HUES64 (cell line): ENCODE data around the gene CD83.

Experiments used
- H3K27ac ChIP-seq: 2 replicates; pipeline ENCODE4 v1.7.0; 2013; ENCODE audit warnings: low read depth, low read length, inconsistent platforms
- H3K27me3 ChIP-seq: 2 replicates; pipeline ENCODE4 v1.6.1; 2013; ENCODE audit warnings: mild to moderate bottlenecking, low read length; ENCODE audit not compliant: insufficient read depth
- H3K36me3 ChIP-seq: 2 replicates; pipeline ENCODE4 v1.6.1; 2013; ENCODE audit warnings: mild to moderate bottlenecking, low read length; ENCODE audit not compliant: insufficient read depth
- H3K4me1 ChIP-seq: 2 replicates; pipeline ENCODE4 v1.6.1; 2013; ENCODE audit warnings: mild to moderate bottlenecking, low read length, moderate library complexity; ENCODE audit not compliant: insufficient read depth
- H3K4me3 ChIP-seq: 2 replicates; pipeline ENCODE4 v1.5.1; 2013; ENCODE audit warnings: mild to moderate bottlenecking, low read length, moderate library complexity
- H3K9ac ChIP-seq: 2 replicates; pipeline ENCODE4 v1.6.1; 2013; ENCODE audit warnings: mild to moderate bottlenecking, low read depth, low read length
- H3K9me3 ChIP-seq: 2 replicates; pipeline ENCODE4 v1.6.1; 2013; ENCODE audit warnings: low read depth, low read length; ENCODE audit not compliant: insufficient read depth
- WGBS: fragments of 150-250, 120-280 bp; methylation state at CpG from one replicate; pipeline ENCODE4 v1.1.7; 2013; ENCODE audit warnings: missing lambda C conversion rate; 5-methylcytosine and 5-hydroxymethylcytosine counted together

Gene CD83

DNA sequence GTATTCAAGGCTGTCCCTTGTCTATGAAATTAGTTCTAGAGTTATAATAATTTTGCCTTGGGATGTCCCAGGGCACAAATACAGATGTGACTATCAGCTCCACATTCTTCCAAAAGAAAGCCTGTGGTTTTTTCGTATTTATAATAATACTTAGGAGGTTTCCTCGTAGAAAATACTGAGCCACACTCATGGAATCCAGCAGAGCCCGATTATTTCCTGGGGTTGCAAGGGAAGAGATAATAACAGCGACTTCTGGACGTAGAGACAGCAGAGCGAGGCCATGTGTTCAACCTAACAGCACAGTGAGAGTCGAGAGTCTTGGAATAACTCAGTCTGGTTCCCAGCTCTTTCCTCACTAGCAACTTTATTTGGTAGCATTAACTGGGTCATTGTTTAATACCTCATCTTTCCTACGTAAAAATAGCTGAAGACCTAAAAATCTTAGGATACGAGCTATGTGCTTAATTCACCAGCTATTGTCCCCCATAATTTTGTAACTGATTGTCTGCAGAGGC is 21.2 kb downstream of the CD83 start:
- WGBS, result 94% methylated on average over 9 of the region's 9 CpGs
- H3K27ac ChIP-seq, result no peak overlapping the region
- peaks cover 14% of the 10 kb centered on the region; the same call in 1 of the 2 replicates for H3K4me1 ChIP-seq

DNA sequence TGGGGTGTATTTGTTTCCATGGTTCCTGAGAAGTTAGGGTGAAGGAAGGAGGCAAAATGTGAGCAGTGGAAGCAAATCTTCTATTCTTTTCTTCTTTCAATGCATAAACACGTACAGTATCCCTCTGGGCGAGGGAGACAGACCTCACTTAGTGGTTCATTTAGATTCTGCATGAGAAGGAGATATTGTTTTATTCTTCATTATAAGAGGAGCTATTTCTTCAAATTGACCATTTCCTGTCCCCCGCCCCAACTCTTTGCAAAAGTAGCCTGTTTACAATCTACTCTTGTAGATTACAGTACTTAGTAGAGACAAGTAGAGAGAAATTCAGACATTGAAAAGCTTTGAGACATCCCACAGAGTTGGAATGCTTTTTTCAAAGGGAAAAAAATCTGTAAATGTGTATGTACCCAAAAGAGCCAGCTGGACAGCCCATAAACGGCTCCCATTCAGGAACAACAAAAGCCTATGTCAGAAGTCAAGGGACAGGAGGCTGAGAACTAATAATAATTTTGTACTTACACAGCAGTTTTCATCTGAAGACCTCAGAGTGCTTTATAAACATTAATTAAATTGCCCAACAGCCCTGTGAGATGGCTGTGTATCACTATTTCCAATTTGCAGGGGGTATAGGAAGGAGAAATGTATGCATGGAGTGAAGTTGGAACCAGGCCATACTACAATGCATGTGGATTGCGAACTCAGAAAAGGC is 23.9 kb downstream of the CD83 start:
- Histone ChIP-seq H3K27ac (no peak overlapping the region), H3K9me3 (no peaks in the 10 kb centered on the region), H3K27me3 (no peaks in the 10 kb centered on the region), H3K9ac (no peak overlapping the region), H3K4me1 (peaks cover 14% of the 10 kb centered on the region), H3K36me3 (no peaks in the 10 kb centered on the region), H3K4me3 (no peak overlapping the region)
- 87% methylated on average over 4 of the region's 5 CpGs for WGBS

More for the DNA sequence above, 21.2 kb downstream of the CD83 start:
- Histone ChIP-seq H3K27me3 (no peaks in the 10 kb centered on the region), H3K9me3 (no peaks in the 10 kb centered on the region), H3K9ac (no peak overlapping the region), H3K36me3 (no peaks in the 10 kb centered on the region), H3K4me3 (no peak overlapping the region)

DNA sequence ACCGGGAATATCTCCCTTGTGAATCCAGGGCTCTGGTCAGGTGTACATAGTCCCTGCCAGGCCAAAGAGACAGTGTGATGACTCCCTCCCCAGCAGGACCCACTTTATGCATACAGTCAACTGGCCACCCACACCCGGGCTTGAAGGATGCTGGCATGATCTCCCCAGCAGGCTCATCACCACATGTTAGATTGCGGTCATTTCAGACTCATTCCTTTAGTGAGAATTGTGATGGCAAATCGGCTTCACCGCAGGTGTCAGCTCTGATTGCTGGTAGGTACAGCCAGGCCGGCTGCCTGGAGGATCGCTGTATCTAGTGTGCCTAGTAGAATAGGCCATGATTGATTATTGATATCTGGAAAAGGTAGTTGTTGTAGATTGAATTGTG is 24.5 kb downstream of the CD83 start:
- H3K4me3 ChIP-seq, result no peak overlapping the region
- H3K4me1 ChIP-seq, result peaks cover 14% of the 10 kb centered on the region
- no peaks in the 10 kb centered on the region for H3K9me3 ChIP-seq
- no peaks in the 10 kb centered on the region for H3K27me3 ChIP-seq
- WGBS, result 83% methylated on average over 7 of the region's 7 CpGs
- no peaks in the 10 kb centered on the region for H3K36me3 ChIP-seq
- no peak overlapping the region for H3K9ac ChIP-seq
- H3K27ac ChIP-seq, result no peak overlapping the region

DNA sequence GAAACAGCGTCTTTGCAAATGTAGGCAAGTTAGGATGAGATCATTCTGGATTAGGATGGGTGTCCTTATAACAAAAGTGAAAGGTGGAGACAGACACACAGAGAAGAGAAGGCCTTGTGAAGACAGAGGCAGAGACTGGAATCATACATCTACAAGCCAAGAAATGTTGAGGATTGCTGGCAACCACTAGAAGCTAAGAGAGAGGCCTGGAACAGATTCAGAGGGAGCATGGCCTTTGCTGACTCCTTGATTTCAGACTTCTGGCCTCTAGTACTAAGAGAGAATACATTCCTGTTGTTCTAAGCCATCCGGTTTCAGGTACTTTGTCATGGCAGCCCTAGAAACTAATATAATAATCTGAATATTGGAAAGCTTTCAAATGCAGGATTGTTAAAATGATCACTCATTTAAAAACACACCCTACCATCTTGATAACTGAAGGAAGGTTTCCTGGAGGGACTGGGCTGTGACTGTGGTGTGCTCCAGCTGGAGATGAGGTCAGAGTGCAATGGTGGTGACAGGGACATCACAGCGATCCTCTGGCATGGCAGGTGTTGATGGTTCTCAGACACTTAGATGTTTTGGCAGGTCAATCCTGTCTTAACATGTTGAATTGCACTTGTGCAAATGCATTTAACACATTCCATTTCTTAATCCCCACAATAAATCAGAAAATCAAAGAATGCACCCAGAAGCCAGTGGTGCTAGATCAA is 25.1 kb downstream of the CD83 start:
- no peak overlapping the region for H3K4me3 ChIP-seq
- 95% methylated on average over 2 of the region's 3 CpGs for WGBS
- H3K27me3 ChIP-seq, result no peaks in the 10 kb centered on the region
- H3K27ac ChIP-seq, result no peak overlapping the region
- H3K36me3 ChIP-seq, result no peaks in the 10 kb centered on the region
- no peaks in the 10 kb centered on the region for H3K9me3 ChIP-seq
- no peak overlapping the region for H3K9ac ChIP-seq
- H3K4me1 ChIP-seq, result peaks cover 14% of the 10 kb centered on the region

DNA sequence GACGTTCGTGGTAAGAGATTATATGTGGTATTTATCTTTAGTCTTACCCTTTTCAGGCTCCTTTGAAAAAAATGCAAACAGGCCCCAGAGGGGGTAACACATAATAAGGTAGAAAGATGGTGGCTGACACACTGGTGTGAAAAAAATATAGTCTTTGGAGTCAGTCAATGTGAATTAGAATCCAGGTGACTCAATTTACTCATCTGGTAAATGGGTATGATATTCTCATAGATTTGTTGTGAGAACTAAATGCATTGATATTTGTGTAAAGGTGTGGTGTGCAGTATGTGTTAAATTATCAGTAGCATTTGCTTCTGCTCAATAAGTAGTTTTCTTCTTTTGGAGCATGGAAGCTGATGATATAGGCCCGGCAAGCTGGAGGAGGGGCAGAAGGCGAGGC is 25.7 kb downstream of the CD83 start:
- WGBS, result 92% methylated on average over 4 of the region's 4 CpGs
- Histone ChIP-seq H3K27ac (no peak overlapping the region), H3K9me3 (no peaks in the 10 kb centered on the region), H3K27me3 (no peaks in the 10 kb centered on the region), H3K36me3 (no peaks in the 10 kb centered on the region), H3K9ac (no peak overlapping the region), H3K4me3 (no peak overlapping the region), H3K4me1 (peaks cover 14% of the 10 kb centered on the region)

DNA sequence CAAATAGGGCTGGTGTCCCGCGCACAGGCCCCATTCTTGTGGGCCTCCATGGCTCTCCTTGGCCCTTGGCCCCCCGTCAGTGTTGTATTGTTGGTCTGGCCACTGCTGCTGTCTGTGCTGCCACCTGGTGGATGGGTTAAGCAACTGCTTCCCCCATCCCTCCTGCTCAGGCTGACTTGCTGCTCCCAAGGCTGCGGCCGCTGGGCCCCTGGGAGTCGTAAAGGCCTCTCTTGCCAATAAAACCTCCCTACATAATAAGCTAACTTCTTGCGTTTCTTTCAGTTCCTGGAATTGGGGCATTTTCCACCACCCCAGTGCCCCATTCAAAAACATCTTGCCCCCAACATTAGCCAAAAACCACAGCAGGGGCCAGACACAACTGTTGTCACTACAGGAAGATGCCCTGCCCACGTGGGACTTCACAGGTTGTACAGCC is 27.1 kb downstream of the CD83 start:
- Histone ChIP-seq H3K9me3 (no peaks in the 10 kb centered on the region), H3K9ac (no peak overlapping the region), H3K27ac (no peak overlapping the region), H3K27me3 (no peaks in the 10 kb centered on the region), H3K36me3 (no peaks in the 10 kb centered on the region), H3K4me3 (no peak overlapping the region), H3K4me1 (peaks cover 14% of the 10 kb centered on the region)
- WGBS, result 48% methylated on average over 8 of the region's 8 CpGs

DNA sequence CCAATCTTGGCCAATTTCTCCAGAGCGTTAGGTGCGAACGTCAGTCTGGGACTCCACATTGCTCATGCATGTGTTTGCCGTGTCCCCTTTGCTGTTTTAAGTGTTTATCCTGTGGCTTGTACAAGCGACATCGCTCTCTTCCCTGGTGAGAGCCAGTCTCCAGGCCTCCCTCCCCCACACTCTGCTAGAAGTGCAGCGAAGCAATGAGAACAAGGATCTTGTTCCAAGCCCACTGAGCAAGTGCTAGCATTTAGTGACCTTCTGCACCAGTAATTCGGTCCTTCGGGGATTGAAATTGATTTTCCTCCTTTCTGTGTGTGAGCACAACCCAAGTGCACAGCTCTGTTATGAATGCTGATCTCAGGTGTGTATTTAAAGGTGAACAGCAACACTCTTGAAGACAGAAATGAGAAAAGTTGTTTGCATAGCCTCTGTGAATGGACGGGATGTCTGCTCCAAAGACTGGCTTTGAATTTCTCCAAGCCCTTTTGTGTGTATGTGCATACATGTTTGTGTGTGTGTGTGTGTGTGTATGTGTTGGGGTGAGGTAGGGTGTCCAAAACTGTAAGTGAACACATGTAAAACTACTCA is 29.0 kb downstream of the CD83 start:
- Histone ChIP-seq H3K4me3 (no peak overlapping the region), H3K9ac (no peak overlapping the region), H3K4me1 (peaks cover 8% of the 10 kb centered on the region), H3K27me3 (no peaks in the 10 kb centered on the region), H3K27ac (no peak overlapping the region), H3K36me3 (no peaks in the 10 kb centered on the region), H3K9me3 (no peaks in the 10 kb centered on the region)
- WGBS, result 90% methylated on average over 10 of the region's 10 CpGs

DNA sequence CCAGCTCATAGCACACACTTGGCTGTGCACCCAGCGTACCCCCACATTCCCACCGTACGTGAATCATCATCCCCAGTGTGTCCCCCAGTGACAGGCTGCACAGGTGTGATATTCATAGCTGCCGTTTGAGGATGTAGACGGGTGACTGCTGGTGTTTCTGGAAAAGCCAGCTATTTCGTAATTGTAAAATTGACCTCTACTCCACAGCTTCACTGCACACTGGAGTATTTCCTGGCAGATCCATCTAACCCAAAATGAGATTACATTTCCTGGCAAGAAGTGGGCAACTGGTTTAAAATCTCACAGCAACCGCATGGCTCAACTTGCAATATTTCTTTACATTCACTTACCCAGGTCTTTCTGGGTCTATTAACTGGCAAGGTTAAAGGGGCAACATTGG is 30.3 kb downstream of the CD83 start:
- no peak overlapping the region for H3K9ac ChIP-seq
- H3K27me3 ChIP-seq, result no peaks in the 10 kb centered on the region
- no peaks in the 10 kb centered on the region for H3K36me3 ChIP-seq
- no peaks in the 10 kb centered on the region for H3K9me3 ChIP-seq
- no peak overlapping the region for H3K27ac ChIP-seq
- H3K4me3 ChIP-seq, result no peak overlapping the region
- 93% methylated on average over 7 of the region's 7 CpGs for WGBS
- no peaks in the 10 kb centered on the region; the same call in 1 of the 2 replicates for H3K4me1 ChIP-seq

DNA sequence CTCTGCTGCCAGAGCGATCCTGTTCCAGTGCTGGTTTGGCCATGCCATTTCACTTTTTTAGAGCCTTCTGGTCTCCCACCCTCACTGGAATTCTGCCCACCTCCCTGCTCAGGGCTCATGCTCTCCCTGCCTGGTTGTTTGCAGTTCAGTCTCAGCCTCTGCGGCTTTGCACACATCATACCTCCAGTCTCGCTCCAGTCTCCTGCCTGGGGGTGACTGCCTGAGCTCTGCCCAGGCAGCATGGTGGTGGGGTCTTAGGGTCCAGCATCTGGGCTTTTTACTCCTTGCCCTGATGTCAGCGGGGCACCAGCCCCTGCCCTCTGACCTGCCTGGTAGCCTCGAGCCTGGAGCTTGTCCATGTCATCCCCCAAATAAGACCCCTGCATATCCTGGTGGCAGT is 30.9 kb downstream of the CD83 start:
- 91% methylated on average over 5 of the region's 5 CpGs for WGBS
- H3K36me3 ChIP-seq, result no peaks in the 10 kb centered on the region
- no peaks in the 10 kb centered on the region for H3K9me3 ChIP-seq
- H3K27me3 ChIP-seq, result no peaks in the 10 kb centered on the region
- no peak overlapping the region for H3K9ac ChIP-seq
- H3K4me1 ChIP-seq, result no peaks in the 10 kb centered on the region; the same call in 1 of the 2 replicates
- no peak overlapping the region for H3K4me3 ChIP-seq
- H3K27ac ChIP-seq, result no peak overlapping the region

DNA sequence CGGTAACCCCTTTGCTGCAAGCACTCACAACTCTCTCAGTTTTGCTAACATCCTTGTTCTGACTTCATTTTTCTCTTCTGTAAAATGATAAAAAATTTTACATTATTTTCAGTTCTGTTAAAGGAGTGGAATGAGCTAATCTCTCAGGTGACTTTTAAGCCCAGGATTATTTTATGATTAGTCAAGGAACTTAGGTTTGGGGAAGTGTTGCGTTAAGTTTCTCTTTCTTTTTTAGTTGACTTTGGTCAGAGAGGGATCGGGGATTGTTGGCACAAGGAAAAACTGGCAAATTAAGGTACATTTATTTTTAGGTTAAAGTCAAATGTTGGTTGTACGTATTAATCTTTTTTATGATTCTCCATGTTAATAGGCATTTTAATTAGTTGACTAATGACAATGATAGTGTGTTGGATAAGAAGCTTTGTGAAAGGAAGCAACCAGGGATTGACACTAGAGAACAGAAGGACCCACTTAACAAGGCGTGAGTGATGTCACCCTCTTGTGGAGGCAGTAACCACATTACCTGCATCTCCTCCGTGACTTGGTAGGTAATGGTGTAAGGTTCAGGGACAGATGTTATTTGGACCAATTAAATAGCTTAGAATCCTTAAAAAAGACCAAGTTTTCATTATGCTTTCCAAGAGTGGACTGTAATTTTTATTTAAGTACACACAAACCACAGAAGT is 31.6 kb downstream of the CD83 start:
- WGBS, result 95% methylated on average over 5 of the region's 6 CpGs
- Histone ChIP-seq H3K9ac (no peak overlapping the region), H3K27me3 (no peaks in the 10 kb centered on the region)

DNA sequence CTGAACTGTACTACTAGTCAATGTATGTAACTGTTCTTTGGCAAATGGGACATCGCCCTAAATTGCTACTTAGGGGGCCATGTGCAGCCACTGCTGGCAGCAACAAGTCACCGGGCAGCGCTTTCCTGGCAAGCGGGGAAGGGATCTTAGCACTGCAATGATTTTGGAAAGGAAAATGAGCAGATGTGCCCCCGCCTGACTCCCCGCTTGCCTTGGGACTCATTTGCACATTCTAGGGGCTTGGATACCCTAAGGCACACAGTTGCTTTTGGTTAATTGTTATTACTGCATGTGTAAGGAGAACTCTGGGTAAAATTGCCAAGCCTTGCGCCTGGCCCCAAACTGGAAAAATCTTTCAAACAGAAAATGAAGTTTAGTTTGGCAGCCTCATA is 32.2 kb downstream of the CD83 start:
- no peak overlapping the region for H3K9ac ChIP-seq
- no peaks in the 10 kb centered on the region; the same call in 1 of the 2 replicates for H3K4me1 ChIP-seq
- H3K27ac ChIP-seq, result no peak overlapping the region
- H3K4me3 ChIP-seq, result no peak overlapping the region
- no peaks in the 10 kb centered on the region for H3K27me3 ChIP-seq
- 94% methylated on average over 7 of the region's 7 CpGs for WGBS
- H3K9me3 ChIP-seq, result no peaks in the 10 kb centered on the region
- no peaks in the 10 kb centered on the region for H3K36me3 ChIP-seq

More for the DNA sequence above, 31.6 kb downstream of the CD83 start:
- no peaks in the 10 kb centered on the region for H3K9me3 ChIP-seq
- no peaks in the 10 kb centered on the region; the same call in 1 of the 2 replicates for H3K4me1 ChIP-seq
- no peaks in the 10 kb centered on the region for H3K36me3 ChIP-seq
- no peak overlapping the region for H3K4me3 ChIP-seq
- no peak overlapping the region for H3K27ac ChIP-seq
